ENCODE data around the gene CARS2. TPM values are rescaled to one million over a fixed set of nuclear protein-coding genes. Genes with fewer than 3 reads are reported as not detected.

Gene CARS2
- polyA plus RNA-seq, 1 donor (not counting 4 experiments of a cell fraction or from before 2014, with no cell fraction given), result 90.0 TPM

- no peaks in the 10 kb centered on the region for H3K79me2 ChIP-seq (ENCODE audit: control insufficient read depth, insufficient read depth, low read length)
- no peaks in the 10 kb centered on the region for H3K9me3 ChIP-seq (ENCODE audit: control insufficient read depth, low read depth, low read length)
- DNase-seq (ENCODE audit: low read depth, low spot score), result no peak
- H3K9ac ChIP-seq (ENCODE audit: control insufficient read depth, extremely low read depth, insufficient read depth, low read length), result no peak overlapping the region
- dilution Hi-C loops (cut with MboI; ENCODE audit: extremely low pct_ligation_motif_present, low sequenced_read_pairs), result no loop called here
- H3K4me1 ChIP-seq (ENCODE audit: control insufficient read depth, extremely low read depth, insufficient read depth, low read length), result no peaks in the 10 kb centered on the region
- no peak overlapping the region for H3K4me2 ChIP-seq (ENCODE audit: control insufficient read depth, extremely low read depth, insufficient read depth, low read depth, low read length)
- no peaks in the 10 kb centered on the region for H3K27me3 ChIP-seq (ENCODE audit: control insufficient read depth, extremely low read depth, insufficient read depth, low read length)
- TF ChIP-seq CTCF (optimal IDR thresholded peaks at IDR 0.05 in 1 of 3, IDR thresholded peaks at IDR 0.05 in 1 of 3, conservative IDR thresholded peaks at IDR 0.05 in 1 of 3; ENCODE audit: extremely low read depth in 1 of 3, insufficient read depth in 2 of 3, low read length in 3 of 3) (no peak), EZH2 (IDR thresholded peaks at IDR 0.05; ENCODE audit: low read length) (no peak)
- no peaks in the 10 kb centered on the region for H4K20me1 ChIP-seq (ENCODE audit: control insufficient read depth, extremely low read depth, insufficient read depth, low read length)
- no peak overlapping the region for H3K4me3 ChIP-seq (ENCODE audit: control insufficient read depth in 2 of 3, extremely low read depth in 1 of 3, insufficient read depth in 2 of 3, low read depth in 1 of 3, low read length in 3 of 3)
- no peak for FAIRE-seq
- no peak overlapping the region for H3K27ac ChIP-seq (ENCODE audit: control insufficient read depth, insufficient read depth, low read length)
- H2AFZ ChIP-seq (ENCODE audit: control insufficient read depth, low read length), result no peak overlapping the region
- H3K36me3 ChIP-seq (ENCODE audit: control insufficient read depth in 2 of 2, extremely low read depth in 1 of 2, insufficient read depth in 2 of 2, low read length in 2 of 2), result peaks cover 24 to 35% of the 10 kb centered on the region in 2 experiments
- H3K9me1 ChIP-seq (ENCODE audit: control insufficient read depth, extremely low read depth, insufficient read depth, low read length), result no peaks in the 10 kb centered on the region
Measured at GRCh38 chr13:110662777-110663443, 43.0 kb downstream of the CARS2 start.

GRCh38 chr13:110662091-110662490, 43.8 kb downstream of the CARS2 start:
- Histone ChIP-seq H3K36me3 (ENCODE audit: control insufficient read depth in 2 of 2, extremely low read depth in 1 of 2, insufficient read depth in 2 of 2, low read length in 2 of 2) (peaks cover 22 to 33% of the 10 kb centered on the region in 2 experiments), H3K9me1 (ENCODE audit: control insufficient read depth, extremely low read depth, insufficient read depth, low read length) (no peaks in the 10 kb centered on the region)
- TF ChIP-seq CTCF (optimal IDR thresholded peaks at IDR 0.05 in 1 of 3, IDR thresholded peaks at IDR 0.05 in 1 of 3, conservative IDR thresholded peaks at IDR 0.05 in 1 of 3; ENCODE audit: extremely low read depth in 1 of 3, insufficient read depth in 2 of 3, low read length in 3 of 3) (no peak), EZH2 (IDR thresholded peaks at IDR 0.05; ENCODE audit: low read length) (no peak)

More at GRCh38 chr13:110662091-110662490, 43.8 kb downstream of the CARS2 start:
- H2AFZ ChIP-seq (ENCODE audit: control insufficient read depth, low read length), result no peak overlapping the region
- no peak for FAIRE-seq
- no peaks in the 10 kb centered on the region for H4K20me1 ChIP-seq (ENCODE audit: control insufficient read depth, extremely low read depth, insufficient read depth, low read length)
- dilution Hi-C loops (cut with MboI; ENCODE audit: extremely low pct_ligation_motif_present, low sequenced_read_pairs), result no loop called here
- H3K9ac ChIP-seq (ENCODE audit: control insufficient read depth, extremely low read depth, insufficient read depth, low read length), result no peak overlapping the region
- no peak overlapping the region for H3K4me2 ChIP-seq (ENCODE audit: control insufficient read depth, extremely low read depth, insufficient read depth, low read depth, low read length)
- DNase-seq (ENCODE audit: low read depth, low spot score), result no peak
- no peak overlapping the region for H3K4me3 ChIP-seq (ENCODE audit: control insufficient read depth in 2 of 3, extremely low read depth in 1 of 3, insufficient read depth in 2 of 3, low read depth in 1 of 3, low read length in 3 of 3)
- no peak overlapping the region for H3K27ac ChIP-seq (ENCODE audit: control insufficient read depth, insufficient read depth, low read length)
- H3K79me2 ChIP-seq (ENCODE audit: control insufficient read depth, insufficient read depth, low read length), result peaks cover 2% of the 10 kb centered on the region
- no peaks in the 10 kb centered on the region for H3K9me3 ChIP-seq (ENCODE audit: control insufficient read depth, low read depth, low read length)
- no peaks in the 10 kb centered on the region for H3K4me1 ChIP-seq (ENCODE audit: control insufficient read depth, extremely low read depth, insufficient read depth, low read length)
- no peaks in the 10 kb centered on the region for H3K27me3 ChIP-seq (ENCODE audit: control insufficient read depth, extremely low read depth, insufficient read depth, low read length)
